HepG2 (cell line): ENCODE data around the gene TRIM31. TPM values are rescaled to one million over a fixed set of nuclear protein-coding genes. Genes with fewer than 3 reads are reported as not detected.

Experiments
- AGO1 ChIP-seq: fragments of 200-400 bp; formaldehyde crosslinking; IDR thresholded peaks from 2 replicates; pipeline ENCODE4 v1.6.1; 2017; ENCODE audit warnings: mild to moderate bottlenecking, low read depth, low read length, moderate library complexity; ENCODE audit not compliant: poor library complexity, severe bottlenecking
- AHDC1 ChIP-seq: sonication (generic); formaldehyde crosslinking; IDR thresholded peaks from 2 replicates; pipeline ENCODE4 v1.5.1; 2020; ENCODE audit warnings: mild to moderate bottlenecking, missing genetic modification reagents, borderline replicate concordance
- CBX5 ChIP-seq: sonication (generic); formaldehyde crosslinking; IDR thresholded peaks from 2 replicates; pipeline ENCODE4 v1.4.0; 2020; ENCODE audit warnings: missing genetic modification reagents, borderline replicate concordance
- NR2F6 ChIP-seq, 2 experiments: IDR thresholded peaks; 2 replicates each; pipeline ENCODE4 v1.6.1; 2016; ENCODE audit warnings: antibody characterized with exemption in 1 of 2, mild to moderate bottlenecking in 1 of 2
- ZKSCAN1 ChIP-seq: fragments of 150-350 bp; IDR thresholded peaks from 2 replicates; pipeline ENCODE4 v1.6.1; 2014; ENCODE audit warnings: low read length
- ZNF326 ChIP-seq: sonication (generic); formaldehyde crosslinking; IDR thresholded peaks from 2 replicates; pipeline ENCODE4 v1.4.0; 2020; ENCODE audit warnings: missing genetic modification reagents, borderline replicate concordance
- ZNF556 ChIP-seq: sonication (generic); formaldehyde crosslinking; IDR thresholded peaks from 2 replicates; pipeline ENCODE4 v1.4.0; 2020; ENCODE audit warnings: mild to moderate bottlenecking, missing genetic modification reagents, borderline replicate concordance
- polyA plus RNA-seq, 8 experiments: library from polyadenylated mRNA; depleted of rRNA in 3 of 8; stranded (reverse) in 7 of 8; unstranded in 1 of 8; fragments of >200 nt; fragmentation: Illumina TruSeq in 4 of 8; extraction: Trizol in 4 of 8; gene quantifications; 2 replicates each; pipeline versions ENCODE4 v1.2.1 to v1.2.3, GENCODE V29; 2011 to 2016; ENCODE audit warnings: low read depth in 4 of 8, missing spikeins in 1 of 8, mixed read lengths in 1 of 8; ENCODE audit not compliant: insufficient read depth in 1 of 8
- total RNA-seq, 5 experiments: library from RNA; depleted of rRNA; stranded (reverse); fragments of >200 nt; fragmentation: Illumina TruSeq; extraction: Trizol; gene quantifications; 2 replicates each; pipeline ENCODE4 v1.2.3, GENCODE V29; 2016; ENCODE audit warnings: low read depth in 1 of 5

TRIM31 gene
- total and polyA plus RNA-seq, 2 of the 13 experiments (the other 11 are each of a cell fraction or from before 2014, with no cell fraction given), result 0.13 to 0.51 TPM

GRCh38 chr6:30102970-30103871, 9.7 kb downstream of the TRIM31 start (continued):
- TF ChIP-seq ZKSCAN1, result no peak
- TF ChIP-seq ZNF556 (CRISPR knock-in tag), result 0 out of 2 replicates have a peak, but pooled peaks have one; percentile 66
- no peak for TF ChIP-seq ZNF326 (CRISPR knock-in tag)
- no peak for TF ChIP-seq AGO1
- TF ChIP-seq CBX5, result peak; percentile 74; the same call in 1 of the 2 replicates
- TF ChIP-seq NR2F6 (IDR thresholded peaks at IDR 0.05), result no peak
- no peak for TF ChIP-seq NR2F6 (CRISPR knock-in tag; IDR thresholded peaks at IDR 0.05)
- 0 out of 2 replicates have a peak, but pooled peaks have one; percentile 25 for TF ChIP-seq AHDC1 (CRISPR knock-in tag)
